Activated naive CD4-positive, alpha-beta T cell treated with anti-CD3 and anti-CD28 coated beads for 36 hours (primary cell): ENCODE results near the gene BACE2. TPM values are rescaled to one million over a fixed set of nuclear protein-coding genes. Genes with fewer than 3 reads are reported as not detected.
A peak's percentile ranks its signal among the peaks of the same experiment; 100 is the strongest.

Experiments used
- CTCF ChIA-PET: fragments of 350-600 bp; sonication (Branson Sonifier 250); formaldehyde crosslinking; loops from one replicate; lab custom pipeline; 2021; ENCODE audit warnings: antibody characterized with exemption; lab: Charles Lee
- DNase-seq: peaks from one replicate; pipeline ENCODE4 v3.0.0-alpha.2; 2020
- H3K27ac Mint-ChIP-seq: one replicate; pipeline ENCODE4 v1.8.0; 2021; ENCODE audit warnings: mild to moderate bottlenecking, mixed read lengths
- H3K27me3 Mint-ChIP-seq: one replicate; pipeline ENCODE4 v1.8.0; 2021; ENCODE audit warnings: low read depth, mixed read lengths
- H3K36me3 Mint-ChIP-seq: one replicate; pipeline ENCODE4 v1.8.0; 2021; ENCODE audit warnings: low read depth, mixed read lengths
- H3K4me1 Mint-ChIP-seq: one replicate; pipeline ENCODE4 v1.8.0; 2021; ENCODE audit warnings: low read depth, mixed read lengths
- H3K4me3 Mint-ChIP-seq: one replicate; pipeline ENCODE4 v1.8.0; 2021; ENCODE audit warnings: mild to moderate bottlenecking, moderate library complexity, mixed read lengths
- H3K9me3 Mint-ChIP-seq: one replicate; pipeline ENCODE4 v1.8.0; 2021; ENCODE audit warnings: mixed read lengths
- intact Hi-C: fragments of 100-400 bp; cut with micrococcal nuclease; formaldehyde crosslinking; loops from one replicate; pipeline ENCODE4 v1.15.1; 2023
- total RNA-seq, 2 experiments: library from RNA; stranded (reverse); gene quantifications; one replicate each; pipeline ENCODE4 v1.2.3, GENCODE V29; 2021

BACE2 gene
- total RNA-seq, 2 experiments from 2014 or later = 0.17 to 0.89 TPM

GRCh38 chr21:41169701-41170100 lies 1.7 kb downstream of the BACE2 start:
- peaks cover 45% of the 10 kb centered on the region for H3K27me3 Mint-ChIP-seq
- peaks cover 1% of the 10 kb centered on the region for H3K36me3 Mint-ChIP-seq
- no peaks in the 10 kb centered on the region for H3K9me3 Mint-ChIP-seq
- intact Hi-C loops = no loop called here
- peaks cover 8% of the 10 kb centered on the region for H3K4me1 Mint-ChIP-seq
- no peak for DNase-seq
- no peak overlapping the region for H3K27ac Mint-ChIP-seq
- CTCF ChIA-PET = interaction anchor here (0.7 to 1.7 kb wide), 3 partner anchors 13 to 115 kb away, joined by 3 to 7 read pairs (median 4); no protein-coding TSS in a partner anchor
- no peak overlapping the region for H3K4me3 Mint-ChIP-seq

GRCh38 chr21:41170442-41170841 lies 2.5 kb downstream of the BACE2 start:
- intact Hi-C loops = no loop called here
- H3K36me3 Mint-ChIP-seq = peaks cover 1% of the 10 kb centered on the region
- no peak overlapping the region for H3K4me3 Mint-ChIP-seq
- H3K4me1 Mint-ChIP-seq = peaks cover 8% of the 10 kb centered on the region
- peak; percentile 26 for DNase-seq
- H3K27ac Mint-ChIP-seq = no peak overlapping the region
- no peaks in the 10 kb centered on the region for H3K9me3 Mint-ChIP-seq
- CTCF ChIA-PET = interaction anchor here (0.7 to 1.7 kb wide), 2 partner anchors 12 to 21 kb away, joined by 3 to 7 read pairs; no protein-coding TSS in a partner anchor
- peaks cover 40% of the 10 kb centered on the region for H3K27me3 Mint-ChIP-seq

- Mint-ChIP-seq H3K4me1 (peaks cover 8% of the 10 kb centered on the region), H3K9me3 (no peaks in the 10 kb centered on the region), H3K36me3 (peaks cover 1% of the 10 kb centered on the region), H3K27ac (no peak overlapping the region), H3K27me3 (peaks cover 38% of the 10 kb centered on the region), H3K4me3 (no peak overlapping the region)
- no peak for DNase-seq
- CTCF ChIA-PET = interaction anchor here (0.7 to 1.7 kb wide), 2 partner anchors 11 to 22 kb away, joined by 3 to 7 read pairs; no protein-coding TSS in a partner anchor
- intact Hi-C loops = no loop called here
Measured at GRCh38 chr21:41170859-41171609, 3.1 kb downstream of the BACE2 start.

GRCh38 chr21:41175080-41175479 lies 7.1 kb downstream of the BACE2 start:
- DNase-seq = no peak
- no peaks in the 10 kb centered on the region for H3K4me1 Mint-ChIP-seq
- H3K4me3 Mint-ChIP-seq = no peak overlapping the region
- no peaks in the 10 kb centered on the region for H3K9me3 Mint-ChIP-seq
- H3K27ac Mint-ChIP-seq = no peak overlapping the region
- CTCF ChIA-PET = no interaction called here
- H3K27me3 Mint-ChIP-seq = peaks cover 24% of the 10 kb centered on the region
- no peaks in the 10 kb centered on the region for H3K36me3 Mint-ChIP-seq
- intact Hi-C loops = no loop called here

- no peak overlapping the region for H3K27ac Mint-ChIP-seq
- H3K9me3 Mint-ChIP-seq = no peaks in the 10 kb centered on the region
- intact Hi-C loops = no loop called here
- no peak for DNase-seq
- no peaks in the 10 kb centered on the region for H3K36me3 Mint-ChIP-seq
- no peak overlapping the region for H3K4me3 Mint-ChIP-seq
- CTCF ChIA-PET = no interaction called here
- no peaks in the 10 kb centered on the region for H3K4me1 Mint-ChIP-seq
- peaks cover 25% of the 10 kb centered on the region for H3K27me3 Mint-ChIP-seq
Measured at GRCh38 chr21:41176846-41177245, 8.9 kb downstream of the BACE2 start.

GRCh38 chr21:41180752-41181151 lies 12.8 kb downstream of the BACE2 start:
- no peak for DNase-seq
- H3K36me3 Mint-ChIP-seq = no peaks in the 10 kb centered on the region
- no peak overlapping the region for H3K4me3 Mint-ChIP-seq
- CTCF ChIA-PET = interaction anchor here (0.6 to 0.9 kb wide), 2 partner anchors 12 to 511 kb away, joined by 3 to 4 read pairs; no protein-coding TSS in a partner anchor
- intact Hi-C loops = no loop called here
- H3K27me3 Mint-ChIP-seq = peaks cover 21% of the 10 kb centered on the region
- no peaks in the 10 kb centered on the region for H3K9me3 Mint-ChIP-seq
- H3K27ac Mint-ChIP-seq = no peak overlapping the region
- no peaks in the 10 kb centered on the region for H3K4me1 Mint-ChIP-seq

- Mint-ChIP-seq H3K4me1 (no peaks in the 10 kb centered on the region), H3K27ac (no peak overlapping the region), H3K9me3 (no peaks in the 10 kb centered on the region), H3K27me3 (peaks cover 16% of the 10 kb centered on the region), H3K36me3 (no peaks in the 10 kb centered on the region), H3K4me3 (no peak overlapping the region)
- no peak for DNase-seq
- CTCF ChIA-PET = interaction anchor here (2.2 kb wide), 1 partner anchor 12 kb away, joined by 7 read pairs; no protein-coding TSS in a partner anchor
- intact Hi-C loops = no loop called here
Measured at GRCh38 chr21:41182547-41182946, 14.6 kb downstream of the BACE2 start.

GRCh38 chr21:41183575-41183974 lies 15.6 kb downstream of the BACE2 start:
- Mint-ChIP-seq H3K9me3 (no peaks in the 10 kb centered on the region), H3K4me1 (no peaks in the 10 kb centered on the region), H3K27me3 (peaks cover 16% of the 10 kb centered on the region), H3K4me3 (no peak overlapping the region), H3K36me3 (no peaks in the 10 kb centered on the region), H3K27ac (no peak overlapping the region)
- DNase-seq = no peak
- intact Hi-C loops = no loop called here
- CTCF ChIA-PET = interaction anchor here (2.2 kb wide), 1 partner anchor 13 kb away, joined by 7 read pairs; no protein-coding TSS in a partner anchor

GRCh38 chr21:41185802-41186201 lies 17.8 kb downstream of the BACE2 start:
- intact Hi-C loops = no loop called here
- DNase-seq = no peak
- Mint-ChIP-seq H3K4me3 (no peak overlapping the region), H3K4me1 (no peaks in the 10 kb centered on the region), H3K27ac (no peak overlapping the region), H3K27me3 (peaks cover 14% of the 10 kb centered on the region), H3K9me3 (peaks cover 6% of the 10 kb centered on the region), H3K36me3 (no peaks in the 10 kb centered on the region)
- CTCF ChIA-PET = no interaction called here

GRCh38 chr21:41186755-41187536 lies 19.0 kb downstream of the BACE2 start:
- Mint-ChIP-seq H3K36me3 (no peaks in the 10 kb centered on the region), H3K27ac (no peak overlapping the region), H3K4me1 (no peaks in the 10 kb centered on the region), H3K4me3 (no peak overlapping the region), H3K9me3 (peaks cover 6% of the 10 kb centered on the region), H3K27me3 (peaks cover 6% of the 10 kb centered on the region)
- intact Hi-C loops = no loop called here
- no peak for DNase-seq
- CTCF ChIA-PET = no interaction called here

- no peak overlapping the region for H3K27ac Mint-ChIP-seq
- intact Hi-C loops = no loop called here
- CTCF ChIA-PET = no interaction called here
- H3K36me3 Mint-ChIP-seq = no peaks in the 10 kb centered on the region
- H3K9me3 Mint-ChIP-seq = peaks cover 6% of the 10 kb centered on the region
- H3K27me3 Mint-ChIP-seq = peaks cover 4% of the 10 kb centered on the region
- DNase-seq = no peak
- H3K4me3 Mint-ChIP-seq = no peak overlapping the region
- no peaks in the 10 kb centered on the region for H3K4me1 Mint-ChIP-seq
Measured at GRCh38 chr21:41187537-41188025, 19.6 kb downstream of the BACE2 start.

GRCh38 chr21:41188486-41189149 lies 20.7 kb downstream of the BACE2 start:
- no peak for DNase-seq
- Mint-ChIP-seq H3K27ac (no peak overlapping the region), H3K4me3 (no peak overlapping the region), H3K4me1 (no peaks in the 10 kb centered on the region), H3K36me3 (no peaks in the 10 kb centered on the region), H3K9me3 (peaks cover 6% of the 10 kb centered on the region), H3K27me3 (peaks cover 4% of the 10 kb centered on the region)
- intact Hi-C loops = no loop called here
- CTCF ChIA-PET = no interaction called here
